Uterus (tissue), 4 donors: Measurements from ENCODE around the gene SLC22A7. TPM values are rescaled to one million over a fixed set of nuclear protein-coding genes. Genes with fewer than 3 reads are reported as not detected.

Experiments
- DNase-seq, 2 donors: peaks; one replicate each; pipeline ENCODE4 v3.0.0-alpha.2; 2019 to 2020
- H3K27ac ChIP-seq, 2 donors: fragments of 200-600 bp; sonication (generic); 1 replicate in 1 of 2; 2 replicates in 1 of 2; pipeline ENCODE4 v1.5.1; 2016 to 2018
- H3K27me3 ChIP-seq, 2 donors: fragments of 200-600 bp; sonication (generic); one replicate each; pipeline ENCODE4 v1.5.1; 2018 to 2019; ENCODE audit warnings: control low read depth in 1 of 2
- H3K36me3 ChIP-seq, 2 donors: fragments of 200-600 bp; sonication (generic); one replicate each; pipeline ENCODE4 v1.5.1; 2019; ENCODE audit warnings: control low read depth in 1 of 2
- H3K4me1 ChIP-seq, 2 donors: fragments of 200-600 bp; sonication (generic); one replicate each; pipeline ENCODE4 v1.5.1; 2018 to 2019; ENCODE audit warnings: control low read depth in 1 of 2
- H3K4me3 ChIP-seq, 2 donors: fragments of 200-600 bp; sonication (generic); 1 replicate in 1 of 2; 2 replicates in 1 of 2; pipeline ENCODE4 v1.5.1; 2018 to 2019; ENCODE audit warnings: mild to moderate bottlenecking in 1 of 2
- H3K9me3 ChIP-seq, 2 donors: fragments of 200-600 bp; sonication (generic); one replicate each; pipeline ENCODE4 v1.5.1; 2019; ENCODE audit warnings: control low read depth in 1 of 2
- CTCF ChIP-seq, 4 experiments: fragments of 200-600 bp in 2 of 4; fragments of 450-650 bp in 2 of 4; sonication (generic) in 2 of 4; IDR thresholded peaks; one replicate each; pipeline ENCODE4 v1.5.1; 2016 to 2019; ENCODE audit warnings: antibody characterized with exemption in 4 of 4, mild to moderate bottlenecking in 2 of 4, moderate library complexity in 1 of 4
- POLR2A ChIP-seq, 2 donors: fragments of 450-650 bp; IDR thresholded peaks; one replicate each; pipeline ENCODE4 v1.6.1; 2016; ENCODE audit warnings: antibody characterized with exemption in 2 of 2, mild to moderate bottlenecking in 1 of 2, moderate library complexity in 1 of 2
- intact Hi-C: fragments of 100-400 bp; cut with DNase I; formaldehyde crosslinking; loops from one replicate; pipeline ENCODE4 v1.15.1; 2023; ENCODE audit warnings: low total_unique reads
- total RNA-seq, 4 donors: library from RNA; depleted of rRNA in 3 of 4; stranded (reverse); fragments of >200 nt in 3 of 4; gene quantifications; one replicate each; pipeline versions ENCODE4 v1.1.0 to v1.2.4, GENCODE V29; 2014 to 2023
- donor health status: DM: yes; HTN: yes; CAD: no.

Gene SLC22A7
- total RNA-seq, 4 donors from 2014 or later, result not detected

DNA sequence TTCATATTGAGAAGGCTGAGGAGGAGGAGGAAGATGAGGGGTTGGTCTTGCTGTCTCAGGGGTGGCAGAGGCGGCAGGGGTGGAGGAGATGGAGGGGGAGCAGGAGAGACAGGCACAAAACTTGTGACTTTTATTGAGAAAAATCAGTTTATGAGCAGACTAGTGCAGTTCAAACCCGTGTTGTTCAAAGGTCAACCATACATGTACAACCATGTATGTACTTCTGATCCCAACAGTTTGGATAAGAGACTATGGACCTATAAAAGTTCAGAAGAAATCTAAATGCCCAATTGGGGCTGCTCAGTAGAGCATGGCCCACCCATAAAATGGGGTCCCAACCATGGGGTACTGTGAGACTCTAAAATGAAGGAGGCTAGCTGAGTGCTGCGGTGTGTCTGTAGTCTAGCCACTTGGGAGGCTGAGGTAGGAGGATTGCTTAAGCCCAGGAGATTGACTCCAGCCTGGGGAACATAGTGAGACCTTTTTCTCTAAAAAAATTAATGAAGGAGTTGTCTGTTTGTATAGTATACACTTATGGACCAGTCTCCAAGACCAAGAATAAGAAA is 7.6 kb upstream of the SLC22A7 start:
- no peak for TF ChIP-seq POLR2A (IDR thresholded peaks at IDR 0.05)
- TF ChIP-seq CTCF (IDR thresholded peaks at IDR 0.05), result no peak

DNA sequence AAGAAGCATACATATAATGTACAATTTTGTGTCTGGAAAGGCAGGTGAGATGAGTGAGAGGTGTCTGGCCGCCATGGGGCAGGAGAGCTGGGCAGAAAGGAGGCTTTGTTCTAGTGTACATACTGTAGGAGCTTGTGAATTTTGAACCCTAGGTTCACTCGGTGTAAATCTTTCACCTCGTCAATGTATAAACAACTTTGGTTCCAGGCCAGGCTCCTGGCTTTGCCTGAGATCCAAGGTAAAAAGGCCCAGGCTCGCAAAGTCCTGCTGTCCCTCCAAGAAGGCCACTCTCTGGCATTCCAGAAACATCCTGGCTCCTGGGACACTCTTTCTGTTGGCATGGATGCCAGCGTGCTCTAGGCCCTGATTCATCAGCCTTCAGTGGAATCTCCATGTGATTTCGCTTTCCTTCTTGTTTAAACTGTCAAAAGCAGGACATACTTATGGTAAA is 7.1 kb upstream of the SLC22A7 start:
- intact Hi-C loops, result no loop called here
- TF ChIP-seq CTCF (IDR thresholded peaks at IDR 0.05) (no peak), POLR2A (IDR thresholded peaks at IDR 0.05) (no peak)

More for the DNA sequence above, 7.6 kb upstream of the SLC22A7 start:
- no peak overlapping the region for H3K4me3 ChIP-seq
- H3K36me3 ChIP-seq, result no peaks in the 10 kb centered on the region
- no peak for DNase-seq
- H3K27ac ChIP-seq, result no peak overlapping the region
- H3K27me3 ChIP-seq, result no peaks in the 10 kb centered on the region
- intact Hi-C loops, result no loop called here
- H3K9me3 ChIP-seq, result no peaks in the 10 kb centered on the region
- H3K4me1 ChIP-seq, result no peaks in the 10 kb centered on the region

DNA sequence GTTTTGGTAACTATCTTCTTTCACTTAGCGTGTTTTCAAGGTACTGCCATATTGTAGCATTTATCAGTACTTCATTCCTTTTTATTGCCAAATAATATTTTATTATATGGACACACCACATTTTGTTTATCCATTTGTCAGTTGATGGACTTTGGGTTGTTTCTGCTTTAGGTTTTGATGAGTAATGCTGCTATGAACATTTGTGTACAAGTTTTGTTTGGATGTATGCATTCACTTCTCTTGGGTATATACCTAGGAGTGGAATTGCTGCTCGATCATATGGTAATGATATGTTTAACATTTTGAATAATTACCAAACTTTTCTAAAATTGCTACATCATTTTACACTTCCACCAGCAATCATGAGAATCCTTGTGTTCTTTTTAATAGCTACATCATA is 6.4 kb upstream of the SLC22A7 start:
- Histone ChIP-seq H3K27me3 (no peaks in the 10 kb centered on the region), H3K9me3 (no peaks in the 10 kb centered on the region), H3K4me3 (no peak overlapping the region), H3K27ac (no peak overlapping the region), H3K36me3 (no peaks in the 10 kb centered on the region), H3K4me1 (no peaks in the 10 kb centered on the region)
- intact Hi-C loops, result no loop called here
- no peak for DNase-seq
- TF ChIP-seq CTCF (IDR thresholded peaks at IDR 0.05) (no peak), POLR2A (IDR thresholded peaks at IDR 0.05) (no peak)

More for the DNA sequence above, 7.1 kb upstream of the SLC22A7 start:
- Histone ChIP-seq H3K9me3 (no peaks in the 10 kb centered on the region), H3K27ac (no peak overlapping the region), H3K27me3 (no peaks in the 10 kb centered on the region), H3K36me3 (no peaks in the 10 kb centered on the region), H3K4me1 (no peaks in the 10 kb centered on the region), H3K4me3 (no peak overlapping the region)
- DNase-seq, result no peak

DNA sequence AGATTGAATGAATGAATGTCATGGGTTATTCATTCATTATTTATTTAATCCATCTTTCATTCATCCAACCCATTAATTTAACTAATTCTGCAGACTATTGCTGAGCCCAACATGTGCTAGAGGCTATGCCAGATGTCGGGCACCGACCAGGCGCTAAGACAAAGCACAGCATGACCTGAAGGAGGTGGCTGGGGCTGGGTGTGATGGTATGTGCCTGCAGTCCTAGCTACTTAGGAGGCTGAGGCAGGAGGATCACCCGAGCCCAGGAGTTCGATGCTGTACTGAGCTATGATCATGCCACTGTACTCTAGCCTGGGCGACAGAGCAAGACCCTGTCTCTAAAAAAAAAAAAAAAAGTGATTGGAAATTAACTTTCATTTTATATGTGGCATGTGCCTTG is 5.7 kb upstream of the SLC22A7 start:
- no peak for DNase-seq
- Histone ChIP-seq H3K9me3 (no peaks in the 10 kb centered on the region), H3K27me3 (no peaks in the 10 kb centered on the region), H3K36me3 (no peaks in the 10 kb centered on the region), H3K4me1 (no peaks in the 10 kb centered on the region), H3K4me3 (no peak overlapping the region), H3K27ac (no peak overlapping the region)
- TF ChIP-seq CTCF (IDR thresholded peaks at IDR 0.05), result no peak
- no peak for TF ChIP-seq POLR2A (IDR thresholded peaks at IDR 0.05)
- intact Hi-C loops, result no loop called here

DNA sequence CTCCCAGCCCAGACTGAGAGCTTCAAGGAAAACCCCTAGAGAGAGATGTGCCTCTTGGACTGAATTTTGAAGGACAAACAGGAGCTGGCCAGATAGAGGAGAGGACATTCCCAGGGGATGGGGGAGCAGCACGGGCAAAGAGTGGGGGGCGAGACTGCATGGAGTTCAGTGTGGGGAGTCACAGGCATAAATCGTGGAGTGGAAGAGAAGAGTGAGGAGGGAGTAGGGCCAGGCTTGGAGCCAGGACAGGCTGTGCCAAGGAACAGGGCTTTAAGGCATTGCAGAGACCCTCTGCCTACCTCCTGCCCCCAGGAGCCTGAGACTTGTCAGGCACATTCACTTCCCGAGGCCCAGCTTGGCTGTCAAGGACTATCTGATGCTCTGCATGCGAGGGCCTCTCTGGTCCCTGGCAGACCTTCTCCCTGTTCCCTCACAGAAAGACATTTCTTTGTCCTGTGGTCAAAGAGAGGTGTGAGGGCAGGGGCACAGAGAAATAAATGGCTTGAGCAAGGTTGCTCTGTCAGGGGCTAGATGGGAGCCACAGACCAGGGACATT is 5.2 kb upstream of the SLC22A7 start:
- DNase-seq, result no peak
- no peaks in the 10 kb centered on the region for H3K27me3 ChIP-seq
- intact Hi-C loops, result no loop called here
- H3K36me3 ChIP-seq, result no peaks in the 10 kb centered on the region
- H3K4me3 ChIP-seq, result no peak overlapping the region
- no peaks in the 10 kb centered on the region for H3K9me3 ChIP-seq
- no peaks in the 10 kb centered on the region for H3K4me1 ChIP-seq
- TF ChIP-seq CTCF (IDR thresholded peaks at IDR 0.05), result no peak
- no peak for TF ChIP-seq POLR2A (IDR thresholded peaks at IDR 0.05)
- no peak overlapping the region for H3K27ac ChIP-seq
